ENCODE data around the gene TXNDC2.
"Not testable (repeated sequence)": the region's sequence is repeated elsewhere in the genome, so short reads cannot be mapped to it uniquely, and the experiment has no call there.

TXNDC2 gene

GRCh38 chr18:9890957-9891356 is 5.2 kb downstream of the TXNDC2 start:
- Mint-ChIP-seq H3K36me3 (ENCODE audit: low read depth) (no peaks in the 10 kb centered on the region), H3K27me3 (ENCODE audit: low read depth, poor library complexity) (peaks cover 8% of the 10 kb centered on the region), H3K27ac (no peak overlapping the region), H3K4me3 (no peak overlapping the region), H3K9me3 (no peaks in the 10 kb centered on the region), H3K4me1 (peaks cover 6% of the 10 kb centered on the region)
- DNase-seq = no peak
- TF ChIP-seq, protein P1, sequence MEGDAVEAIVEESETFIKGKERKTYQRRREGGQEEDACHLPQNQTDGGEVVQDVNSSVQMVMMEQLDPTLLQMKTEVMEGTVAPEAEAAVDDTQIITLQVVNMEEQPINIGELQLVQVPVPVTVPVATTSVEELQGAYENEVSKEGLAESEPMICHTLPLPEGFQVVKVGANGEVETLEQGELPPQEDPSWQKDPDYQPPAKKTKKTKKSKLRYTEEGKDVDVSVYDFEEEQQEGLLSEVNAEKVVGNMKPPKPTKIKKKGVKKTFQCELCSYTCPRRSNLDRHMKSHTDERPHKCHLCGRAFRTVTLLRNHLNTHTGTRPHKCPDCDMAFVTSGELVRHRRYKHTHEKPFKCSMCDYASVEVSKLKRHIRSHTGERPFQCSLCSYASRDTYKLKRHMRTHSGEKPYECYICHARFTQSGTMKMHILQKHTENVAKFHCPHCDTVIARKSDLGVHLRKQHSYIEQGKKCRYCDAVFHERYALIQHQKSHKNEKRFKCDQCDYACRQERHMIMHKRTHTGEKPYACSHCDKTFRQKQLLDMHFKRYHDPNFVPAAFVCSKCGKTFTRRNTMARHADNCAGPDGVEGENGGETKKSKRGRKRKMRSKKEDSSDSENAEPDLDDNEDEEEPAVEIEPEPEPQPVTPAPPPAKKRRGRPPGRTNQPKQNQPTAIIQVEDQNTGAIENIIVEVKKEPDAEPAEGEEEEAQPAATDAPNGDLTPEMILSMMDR (IDR thresholded peaks at IDR 0.05) = no peak

DNA sequence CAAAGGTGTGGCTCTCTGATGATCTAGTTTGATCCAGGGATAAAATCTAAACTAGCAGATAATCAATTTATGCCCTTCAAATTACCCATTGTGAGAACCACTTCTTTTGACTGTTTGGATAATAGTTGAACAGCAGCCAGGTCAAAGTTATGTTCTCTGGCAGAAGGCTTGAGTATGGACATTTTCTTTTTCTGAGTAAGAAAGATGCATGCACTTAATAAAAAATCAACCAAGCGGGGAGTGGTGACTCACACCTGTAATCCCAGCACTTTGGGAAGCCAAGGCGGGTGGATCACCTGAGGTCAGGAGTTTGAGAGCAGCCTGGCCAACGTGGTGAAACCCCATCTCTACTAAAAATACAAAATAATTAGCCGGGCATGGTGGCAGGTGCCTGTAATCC is 5.7 kb downstream of the TXNDC2 start:
- not testable (repeated sequence) for H3K9me3 Mint-ChIP-seq; DNase-seq; H3K4me1 Mint-ChIP-seq; H3K4me3 Mint-ChIP-seq; H3K27ac Mint-ChIP-seq; H3K36me3 Mint-ChIP-seq (ENCODE audit: low read depth); H3K27me3 Mint-ChIP-seq (ENCODE audit: low read depth, poor library complexity)

DNA sequence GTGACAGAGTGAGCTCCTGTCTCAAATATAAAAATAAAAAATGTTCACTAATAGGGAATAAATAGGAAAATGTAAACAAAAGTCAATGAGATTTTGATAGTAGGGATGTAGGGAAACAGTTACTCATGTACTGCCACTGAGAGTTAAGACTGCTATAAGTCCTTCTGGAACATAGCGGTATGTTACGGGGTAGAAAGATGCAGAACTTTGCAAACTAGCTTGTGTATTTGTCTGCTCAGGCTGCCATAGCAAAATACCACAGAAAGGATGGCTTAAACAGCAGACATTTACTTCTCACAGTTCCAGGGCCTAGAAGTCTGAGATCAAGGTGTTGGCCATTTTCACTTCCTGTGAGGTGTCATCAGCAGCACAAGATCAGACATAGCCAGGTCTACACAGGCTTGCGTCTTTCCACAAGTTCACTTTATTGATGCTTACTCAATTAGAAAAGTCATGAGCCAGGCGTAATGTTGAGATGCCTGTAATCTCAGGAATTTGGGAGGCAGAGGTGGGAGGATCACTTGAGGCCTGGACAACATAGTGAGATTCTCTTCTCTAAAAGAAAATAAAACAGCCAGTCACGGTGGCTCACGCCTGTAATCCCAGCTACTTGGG is 8.8 kb downstream of the TXNDC2 start:
- DNase-seq = no peak
- no peaks in the 10 kb centered on the region for H3K36me3 Mint-ChIP-seq (ENCODE audit: low read depth)
- H3K27me3 Mint-ChIP-seq (ENCODE audit: low read depth, poor library complexity) = peaks cover 5% of the 10 kb centered on the region
- H3K4me3 Mint-ChIP-seq = no peak overlapping the region
- no peaks in the 10 kb centered on the region for H3K4me1 Mint-ChIP-seq
- TF ChIP-seq, protein P1 (IDR thresholded peaks at IDR 0.05) = no peak
- H3K9me3 Mint-ChIP-seq = no peaks in the 10 kb centered on the region
- no peak overlapping the region for H3K27ac Mint-ChIP-seq

DNA sequence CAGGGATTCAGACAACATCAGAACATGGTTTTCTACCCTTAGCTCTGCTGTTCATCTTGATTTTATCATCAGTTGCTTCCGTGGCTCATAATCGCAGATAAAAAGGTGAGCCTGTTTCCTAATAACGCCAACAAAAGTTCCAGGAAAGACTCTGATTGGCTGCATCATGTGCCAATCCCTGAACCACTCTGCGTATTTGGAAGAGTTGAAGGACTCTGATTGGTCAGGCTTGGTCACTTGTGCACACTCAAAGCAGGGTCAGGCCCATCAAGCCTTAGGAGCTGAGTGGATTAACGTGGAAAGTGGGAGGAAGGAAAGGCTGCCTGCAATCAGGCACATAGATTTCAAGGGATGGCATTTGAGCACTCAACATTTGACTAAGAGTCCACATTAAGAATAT is 11.4 kb downstream of the TXNDC2 start:
- TF ChIP-seq, protein P1 (IDR thresholded peaks at IDR 0.05) = no peak
- no peak overlapping the region for H3K27ac Mint-ChIP-seq
- H3K9me3 Mint-ChIP-seq = no peaks in the 10 kb centered on the region
- no peaks in the 10 kb centered on the region for H3K36me3 Mint-ChIP-seq (ENCODE audit: low read depth)
- DNase-seq = no peak
- H3K4me3 Mint-ChIP-seq = no peak overlapping the region
- H3K4me1 Mint-ChIP-seq = no peaks in the 10 kb centered on the region
- peaks cover 4% of the 10 kb centered on the region for H3K27me3 Mint-ChIP-seq (ENCODE audit: low read depth, poor library complexity)

DNA sequence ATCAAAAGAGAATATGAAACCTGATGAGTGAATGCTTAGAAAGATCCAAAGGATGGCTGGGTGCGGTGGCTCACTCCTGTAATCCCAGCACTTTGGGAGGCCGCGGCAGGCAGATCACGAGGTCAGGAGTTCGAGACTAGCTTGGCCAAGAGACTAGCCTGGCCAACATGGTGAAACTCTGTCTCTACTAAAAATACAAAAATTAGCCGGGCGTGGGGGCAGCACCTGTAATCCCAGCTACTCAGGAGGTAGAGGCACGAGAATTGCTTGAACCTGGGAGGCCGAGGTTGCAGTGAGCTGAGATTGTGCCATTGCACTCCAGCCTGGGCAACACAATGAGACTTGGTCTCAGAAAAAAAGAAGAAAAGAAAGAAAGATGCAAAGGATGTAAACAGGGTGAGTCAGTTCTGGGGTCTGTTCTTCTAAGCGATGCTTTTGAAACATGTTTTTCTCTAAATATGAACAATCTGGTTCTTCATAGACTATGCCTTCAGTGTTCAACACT is 12.1 kb downstream of the TXNDC2 start:
- not testable (repeated sequence) for H3K27me3 Mint-ChIP-seq (ENCODE audit: low read depth, poor library complexity); H3K36me3 Mint-ChIP-seq (ENCODE audit: low read depth); H3K4me1 Mint-ChIP-seq; DNase-seq; H3K27ac Mint-ChIP-seq; H3K4me3 Mint-ChIP-seq; H3K9me3 Mint-ChIP-seq

- H3K4me3 Mint-ChIP-seq = no peak overlapping the region
- peaks cover 4% of the 10 kb centered on the region for H3K27me3 Mint-ChIP-seq (ENCODE audit: low read depth, poor library complexity)
- no peaks in the 10 kb centered on the region for H3K36me3 Mint-ChIP-seq (ENCODE audit: low read depth)
- no peak overlapping the region for H3K27ac Mint-ChIP-seq
- H3K9me3 Mint-ChIP-seq = no peaks in the 10 kb centered on the region
- TF ChIP-seq, protein P1 (IDR thresholded peaks at IDR 0.05) = no peak
- DNase-seq = no peak
- peaks cover 6% of the 10 kb centered on the region for H3K4me1 Mint-ChIP-seq
Measured at GRCh38 chr18:9898792-9899549, 13.2 kb downstream of the TXNDC2 start.

DNA sequence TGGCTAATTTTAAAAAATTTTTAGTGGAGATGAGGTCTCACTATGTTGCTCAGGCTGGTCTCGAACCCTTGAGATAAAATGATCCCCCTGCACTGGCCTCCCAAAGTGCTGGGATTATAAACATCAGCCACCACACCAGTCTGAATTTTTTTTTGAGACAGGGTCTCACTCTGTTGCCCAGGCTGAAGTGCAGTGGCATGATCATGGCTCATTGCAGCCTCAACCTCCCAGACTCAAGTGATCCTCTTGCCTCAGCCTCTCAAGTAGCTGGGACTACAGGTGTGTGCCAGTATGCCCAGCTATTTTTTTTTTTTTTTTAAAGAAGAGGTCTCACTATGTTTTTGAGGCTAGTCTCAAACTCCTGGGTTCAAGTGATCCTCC is 13.8 kb downstream of the TXNDC2 start:
- not testable (repeated sequence) for H3K9me3 Mint-ChIP-seq; DNase-seq; H3K36me3 Mint-ChIP-seq (ENCODE audit: low read depth); H3K27ac Mint-ChIP-seq; H3K4me3 Mint-ChIP-seq; H3K4me1 Mint-ChIP-seq; H3K27me3 Mint-ChIP-seq (ENCODE audit: low read depth, poor library complexity)
